Spleen (tissue), 13 donors: ENCODE measurements around the gene RAMP1. TPM values are rescaled to one million over a fixed set of nuclear protein-coding genes. Genes with fewer than 3 reads are reported as not detected.
A peak's percentile ranks its signal among the peaks of the same experiment; 100 is the strongest.

Source experiments
- DNase-seq: peaks from one replicate; pipeline ENCODE4 v3.0.0-alpha.2; 2020
- H3K27ac ChIP-seq, 8 donors: fragments of 200-600 bp; sonication (generic) in 7 of 8; 1 replicate in 4 of 8; 2 replicates in 4 of 8; pipeline versions ENCODE4 v1.5.0 to v1.8.0; 2016 to 2021; ENCODE audit warnings: inconsistent platforms in 4 of 8, mild to moderate bottlenecking in 4 of 8, moderate library complexity in 1 of 8
- H3K27me3 ChIP-seq, 7 donors: fragments of 200-600 bp; sonication (generic) in 6 of 7; replicated peaks in 1 of 7; 1 replicate in 4 of 7; 2 replicates in 3 of 7; pipeline versions ENCODE4 v1.5.0 to v1.8.0; 2016 to 2021; ENCODE audit warnings: inconsistent platforms in 3 of 7, mild to moderate bottlenecking in 1 of 7
- H3K36me3 ChIP-seq, 6 donors: fragments of 200-600 bp; sonication (generic) in 5 of 6; 1 replicate in 4 of 6; 2 replicates in 2 of 6; pipeline versions ENCODE4 v1.5.0 to v1.8.0; 2016 to 2021; ENCODE audit warnings: inconsistent platforms in 2 of 6
- H3K4me1 ChIP-seq, 6 donors: fragments of 200-600 bp; sonication (generic) in 5 of 6; 1 replicate in 3 of 6; 2 replicates in 3 of 6; pipeline versions ENCODE4 v1.5.0 to v1.8.0; 2016 to 2021; ENCODE audit warnings: inconsistent platforms in 3 of 6
- H3K4me3 ChIP-seq, 8 donors: fragments of 200-600 bp; sonication (generic) in 7 of 8; 1 replicate in 4 of 8; 2 replicates in 4 of 8; pipeline versions ENCODE4 v1.5.0 to v1.8.0; 2016 to 2021; ENCODE audit warnings: inconsistent platforms in 4 of 8, mild to moderate bottlenecking in 4 of 8, moderate library complexity in 2 of 8
- H3K9me3 ChIP-seq, 8 donors: fragments of 200-600 bp; sonication (generic) in 7 of 8; 1 replicate in 4 of 8; 2 replicates in 4 of 8; pipeline versions ENCODE4 v1.5.0 to v1.8.0; 2016 to 2021; ENCODE audit warnings: inconsistent platforms in 4 of 8
- CTCF ChIP-seq, 11 experiments: fragments of 200-600 bp in 7 of 11; fragments of 450-650 bp in 4 of 11; sonication (generic) in 4 of 11; IDR thresholded peaks in 8 of 11; conservative IDR thresholded peaks in 3 of 11; 1 replicate in 7 of 11; 2 replicates in 4 of 11; pipeline versions ENCODE4 v1.4.0 to v1.8.0; 2016 to 2021; ENCODE audit warnings: antibody characterized with exemption in 11 of 11, inconsistent platforms in 4 of 11, mild to moderate bottlenecking in 1 of 11
- POLR2A ChIP-seq, 3 donors: fragments of 450-650 bp; IDR thresholded peaks; one replicate each; pipeline ENCODE4 v1.5.1; 2017; ENCODE audit warnings: antibody characterized with exemption in 3 of 3, mild to moderate bottlenecking in 1 of 3
- POLR2AphosphoS5 ChIP-seq, 3 donors: sonication (generic); formaldehyde crosslinking; IDR thresholded peaks; one replicate each; pipeline ENCODE4 v1.5.1; 2017; ENCODE audit warnings: antibody characterized with exemption in 3 of 3
- WGBS, 5 donors: extraction: QIAGEN DNeasy Blood & Tissue Kit in 3 of 5; methylation state at CpG; one replicate each; pipeline versions ENCODE4 v1.1.5 to v1.1.7; 2013 to 2018; 5-methylcytosine and 5-hydroxymethylcytosine counted together
- intact Hi-C: fragments of 100-400 bp; cut with DNase I; formaldehyde crosslinking; loops from one replicate; pipeline ENCODE4 v1.15.0; 2023; ENCODE audit warnings: low total_unique reads
- long read RNA-seq, 2 donors: transcript quantifications; one replicate each; lab custom pipeline, GENCODE V29; 2026
- polyA plus RNA-seq, 3 donors: library from polyadenylated mRNA; stranded (reverse); fragments of 200-250 nt; gene quantifications; one replicate each; pipeline ENCODE4 v1.2.1, GENCODE V29; 2013
- total RNA-seq, 7 donors: library from RNA; depleted of rRNA in 3 of 7; stranded (reverse); fragments of >200 nt in 3 of 7; fragmentation: NEBNext Ultra II Directional in 4 of 7; extraction: Animal tissue kit (Norgen Biotek cat#: 25700) in 4 of 7; gene quantifications; one replicate each; pipeline versions ENCODE4 v1.1.0 to v1.2.1, GENCODE V29; 2016 to 2021
- donor health status: healthy with polysubstance abuse.
- donor health status: DM: no; HTN: no; CAD: no; lungs with moderate emphysema.
- donor health status: DM: no; HTN: no; CAD: no.
- donor health status: Bipolar disorder and iron deficiency.
- donor health status: healthy.
- donor health status: DM: no; HTN: no; CAD: no.
- donor health status: DM: yes; HTN: yes; CAD: no.

Gene RAMP1
- 10 to 100 TPM in 2 of 7 donors, 1 to 10 TPM in 5; 4.5 to 11.0 (median 8.2) TPM for total RNA-seq
- 10 to 100 TPM; 19.6 to 44.5 (median 24.5) TPM for polyA plus RNA-seq
- long read RNA-seq, donor 1, transcript RAMP1-201 (3 exons, 910 nt) = major isoform, 5 of 5 reads
- long read RNA-seq, donor 1, partial matches to known transcripts = 0 of 5 reads
- long read RNA-seq, donor 1, other reads (novel, unspliced or antisense) = 0 of 5 reads
- long read RNA-seq, donor 2, transcript RAMP1-201 (3 exons, 910 nt) = major isoform, 17 of 18 reads
- long read RNA-seq, donor 2, partial matches to known transcripts = 0 of 18 reads
- long read RNA-seq, donor 2, other reads (novel, unspliced or antisense) = 0 of 18 reads

- no peaks in the 10 kb centered on the region for H3K9me3 ChIP-seq
- H3K4me1 ChIP-seq = peaks cover 0 to 27% (median 17%) of the 10 kb centered on the region in 6 donors
- H3K27me3 ChIP-seq = peaks cover 0 to 62% (median 11%) of the 10 kb centered on the region in 7 donors
- TF ChIP-seq CTCF (IDR thresholded peaks at IDR 0.05 in 8 of 11, conservative IDR thresholded peaks at IDR 0.05 in 3 of 11) (no peak), POLR2AphosphoS5 (IDR thresholded peaks at IDR 0.05) (no peak), POLR2A (IDR thresholded peaks at IDR 0.05) (no peak)
- peak within 1 kb of the TSS in 3 of 8 donors; percentile 4 to 54 (median 40) for H3K27ac ChIP-seq
- peak within 1 kb of the TSS; percentile 20 to 66 (median 34) for H3K4me3 ChIP-seq
- intact Hi-C loops = loop anchor here (2.0 kb wide), 1 partner anchor 405 kb away; no protein-coding TSS in a partner anchor
- DNase-seq = peak; percentile 71
- 2 to 4% (median 3%) methylated on average over 28 to 79 of the region's 79 CpGs for WGBS, 5 donors
- no peaks in the 10 kb centered on the region for H3K36me3 ChIP-seq
Measured at GRCh38 chr2:237859533-237860272, at the start of gene RAMP1. Gene RAMP1, plus strand, starts transcription at chr2:237859623. Its CDS starts 53 bp downstream, at chr2:237859676.

DNA sequence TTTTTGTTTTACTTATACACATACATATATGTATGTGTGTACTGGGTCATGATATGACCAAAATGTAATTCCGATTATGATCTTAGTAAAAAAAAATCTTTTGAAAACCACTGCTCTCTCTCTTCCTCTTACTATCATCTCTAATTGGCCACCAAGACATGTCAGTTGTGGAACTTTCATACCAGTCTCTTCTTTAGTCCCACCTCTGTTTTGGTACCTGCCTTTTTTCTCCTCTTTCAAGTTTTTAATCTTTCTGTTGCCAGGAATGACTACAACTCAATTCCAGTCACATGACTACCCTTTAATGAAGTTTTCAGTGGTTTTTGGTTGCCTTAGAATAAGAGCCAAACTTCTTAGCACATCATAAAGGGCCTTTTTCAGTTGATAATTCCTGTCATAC is 43.8 kb upstream of the RAMP1 start:
- intact Hi-C loops = no loop called here
- DNase-seq = no peak
- no peaks in the 10 kb centered on the region for H3K9me3 ChIP-seq
- no peak overlapping the region for H3K27ac ChIP-seq
- no peaks in the 10 kb centered on the region for H3K4me1 ChIP-seq
- no peaks in the 10 kb centered on the region for H3K36me3 ChIP-seq
- no peak overlapping the region for H3K4me3 ChIP-seq
- no peaks in the 10 kb centered on the region for H3K27me3 ChIP-seq
- TF ChIP-seq POLR2AphosphoS5 (IDR thresholded peaks at IDR 0.05) (no peak), CTCF (IDR thresholded peaks at IDR 0.05 in 8 of 11, conservative IDR thresholded peaks at IDR 0.05 in 3 of 11) (no peak), POLR2A (IDR thresholded peaks at IDR 0.05) (no peak)
- 67 to 80% (median 73%) methylated on average over 1 of the region's 1 CpG for WGBS, 5 donors

GRCh38 chr2:237816531-237816930 is 42.9 kb upstream of the RAMP1 start:
- Histone ChIP-seq H3K27ac (no peak overlapping the region), H3K4me1 (no peaks in the 10 kb centered on the region), H3K27me3 (no peaks in the 10 kb centered on the region), H3K36me3 (no peaks in the 10 kb centered on the region), H3K4me3 (no peak overlapping the region), H3K9me3 (no peaks in the 10 kb centered on the region)
- intact Hi-C loops = no loop called here
- TF ChIP-seq POLR2A (IDR thresholded peaks at IDR 0.05) (no peak), CTCF (IDR thresholded peaks at IDR 0.05 in 8 of 11, conservative IDR thresholded peaks at IDR 0.05 in 3 of 11) (no peak), POLR2AphosphoS5 (IDR thresholded peaks at IDR 0.05) (no peak)
- DNase-seq = no peak
- 93 to 100% (median 97%) methylated on average over 1 of the region's 1 CpG for WGBS, 5 donors

DNA sequence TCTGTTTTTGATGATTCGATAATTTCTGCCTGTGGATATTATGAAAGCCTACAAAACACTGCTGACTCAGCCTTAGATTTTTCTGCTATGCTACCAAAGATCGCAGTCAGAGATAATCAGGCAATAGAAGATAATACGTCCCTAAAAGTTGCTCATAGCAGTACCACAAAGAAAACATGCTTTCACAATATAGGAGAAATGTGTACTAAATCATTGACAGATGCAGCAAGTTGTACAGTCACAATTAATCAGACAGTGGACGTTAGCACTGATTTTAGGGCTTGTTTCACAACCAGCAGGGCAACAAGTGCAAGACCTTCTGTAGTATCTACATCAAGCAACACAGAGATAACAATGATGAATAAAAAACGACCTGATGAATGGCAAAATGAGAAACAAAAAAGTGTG is 41.4 kb upstream of the RAMP1 start:
- Histone ChIP-seq H3K4me3 (no peak overlapping the region), H3K9me3 (no peaks in the 10 kb centered on the region), H3K36me3 (no peaks in the 10 kb centered on the region), H3K27ac (no peak overlapping the region), H3K4me1 (no peaks in the 10 kb centered on the region), H3K27me3 (no peaks in the 10 kb centered on the region)
- TF ChIP-seq POLR2A (IDR thresholded peaks at IDR 0.05) (no peak), CTCF (IDR thresholded peaks at IDR 0.05 in 8 of 11, conservative IDR thresholded peaks at IDR 0.05 in 3 of 11) (no peak), POLR2AphosphoS5 (IDR thresholded peaks at IDR 0.05) (no peak)
- 43 to 62% (median 52%) methylated on average over 5 of the region's 5 CpGs for WGBS, 5 donors
- no peak for DNase-seq
- intact Hi-C loops = no loop called here
